ENCODE data around the gene RNASEH2B. TPM values are rescaled to one million over a fixed set of nuclear protein-coding genes. Genes with fewer than 3 reads are reported as not detected.

The RNASEH2B gene
- total and polyA plus RNA-seq, 9 donors: 27.5 to 88.7 (median 55.0) TPM

DNA sequence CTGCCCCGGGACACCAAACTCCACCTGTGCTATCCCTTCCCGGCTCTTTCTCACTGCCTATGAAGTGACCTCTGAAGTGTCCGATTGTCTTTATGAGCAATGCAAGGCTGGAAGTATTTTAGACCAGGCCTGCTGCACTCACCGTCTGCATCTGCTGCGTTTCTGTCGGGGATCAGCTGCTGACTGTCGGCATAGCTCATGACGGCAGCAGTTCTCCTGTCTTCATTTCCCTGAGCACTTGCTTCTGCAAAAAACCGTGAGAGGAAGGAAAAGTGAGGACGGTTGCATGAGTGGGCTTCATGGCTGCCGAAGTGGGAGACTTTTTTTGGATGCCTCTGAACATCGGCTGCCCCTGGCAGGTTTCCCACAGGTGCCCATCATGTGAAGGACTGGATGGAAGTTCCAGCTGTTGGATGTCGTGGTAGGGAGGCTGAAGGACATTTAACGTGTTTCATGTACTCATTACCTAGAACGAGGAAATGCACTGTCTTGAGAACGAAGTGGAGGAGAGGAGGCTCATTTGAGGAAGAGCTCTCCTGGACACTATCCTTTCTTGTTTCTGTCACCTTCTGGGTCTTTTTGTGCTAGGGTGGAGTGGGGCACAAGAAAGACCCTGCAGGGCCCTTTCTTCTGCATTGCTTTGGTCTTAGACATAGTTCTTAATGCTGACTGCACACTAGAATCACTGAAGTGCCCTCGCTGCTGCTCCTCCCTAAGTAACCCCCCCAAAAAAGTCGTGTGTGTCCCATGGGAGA lies 94.7 kb downstream of the RNASEH2B start:
- Histone ChIP-seq H3K4me1 (ENCODE audit: insufficient read depth) (no peaks in the 10 kb centered on the region), H3K27me3 (no peaks in the 10 kb centered on the region), H3K9me3 (no peaks in the 10 kb centered on the region), H3K36me3 (no peaks in the 10 kb centered on the region), H3K4me3 (no peak overlapping the region), H3K27ac (no peak overlapping the region)
- intact Hi-C loops (cut with DNase I): no loop called here
- no peak for DNase-seq
- TF ChIP-seq CTCF (IDR thresholded peaks at IDR 0.05): no peak
- TF ChIP-seq EP300 (IDR thresholded peaks at IDR 0.05): no peak
- TF ChIP-seq POLR2A (IDR thresholded peaks at IDR 0.05): no peak
- WGBS, 3 donors: 80 to 87% (median 85%) methylated on average over 18 of the region's 18 CpGs

GRCh38 chr13:51004918-51005460 lies 95.4 kb downstream of the RNASEH2B start:
- WGBS, 3 donors: 66 to 73% (median 67%) methylated on average over 3 of the region's 3 CpGs
- intact Hi-C loops (cut with DNase I): no loop called here
- TF ChIP-seq CTCF (IDR thresholded peaks at IDR 0.05) (no peak), POLR2A (IDR thresholded peaks at IDR 0.05) (no peak), EP300 (IDR thresholded peaks at IDR 0.05) (no peak)
- Histone ChIP-seq H3K27ac (no peak overlapping the region), H3K27me3 (no peaks in the 10 kb centered on the region), H3K4me1 (ENCODE audit: insufficient read depth) (no peaks in the 10 kb centered on the region), H3K36me3 (no peaks in the 10 kb centered on the region), H3K4me3 (no peak overlapping the region), H3K9me3 (no peaks in the 10 kb centered on the region)
- DNase-seq: no peak

DNA sequence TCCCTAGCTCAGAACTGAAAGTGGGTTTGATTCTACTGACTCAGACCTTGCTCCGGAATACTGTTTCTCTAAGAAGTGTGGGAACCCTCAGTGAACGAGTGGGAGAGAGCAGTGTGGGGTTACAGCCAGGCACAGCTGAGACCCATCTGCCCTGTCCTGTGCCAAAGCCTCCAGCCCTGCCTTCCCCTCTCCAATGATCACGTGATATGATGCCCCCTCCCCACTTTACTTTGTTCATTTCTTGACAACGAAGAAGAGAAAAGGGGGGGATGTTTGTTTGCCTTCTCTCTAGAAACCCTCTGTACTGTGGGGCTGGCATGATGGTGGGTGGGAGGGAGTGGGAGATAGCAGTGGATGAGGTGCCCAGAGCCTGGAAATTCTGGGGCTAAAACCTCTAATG lies 96.0 kb downstream of the RNASEH2B start:
- intact Hi-C loops (cut with DNase I): no loop called here
- no peak for DNase-seq
- Histone ChIP-seq H3K4me1 (ENCODE audit: insufficient read depth) (no peaks in the 10 kb centered on the region), H3K9me3 (no peaks in the 10 kb centered on the region), H3K36me3 (no peaks in the 10 kb centered on the region), H3K4me3 (no peak overlapping the region), H3K27ac (no peak overlapping the region), H3K27me3 (no peaks in the 10 kb centered on the region)
- 33 to 44% (median 38%) methylated on average over 4 of the region's 4 CpGs for WGBS, 3 donors
- TF ChIP-seq CTCF (IDR thresholded peaks at IDR 0.05) (no peak), POLR2A (IDR thresholded peaks at IDR 0.05) (no peak), EP300 (IDR thresholded peaks at IDR 0.05) (no peak)

Other genes with a start within 250 kb of the RNASEH2B start
- under 1 TPM in 4 of 7 donors, not detected in 3; 0.12 to 0.65 (median 0.28) TPM for gene DLEU7, start 66.1 kb upstream of the RNASEH2B start, total RNA-seq
- under 1 TPM; 0.05 to 0.28 TPM for gene DLEU7, start 66.1 kb upstream of the RNASEH2B start, polyA plus RNA-seq
- gene C13orf42, start 201.5 kb downstream of the RNASEH2B start, total RNA-seq: not detected
- gene C13orf42, start 201.5 kb downstream of the RNASEH2B start, polyA plus RNA-seq: under 1 TPM in 1 of 2 donors, not detected in 1; 0.04 TPM

Data from ovary (tissue), 9 donors.